GM12873 (cell line): ENCODE results near the gene POSTN.

Source experiments
- TF ChIP-seq, protein P1 (sequence below): IDR thresholded peaks from 2 replicates; pipeline ENCODE4 v1.5.1; 2012; ENCODE audit warnings: low read depth, mild to moderate bottlenecking, moderate library complexity, low read length, control low read depth; ENCODE audit not compliant: insufficient read depth; ENCODE audit errors: missing control alignments

The POSTN gene

DNA sequence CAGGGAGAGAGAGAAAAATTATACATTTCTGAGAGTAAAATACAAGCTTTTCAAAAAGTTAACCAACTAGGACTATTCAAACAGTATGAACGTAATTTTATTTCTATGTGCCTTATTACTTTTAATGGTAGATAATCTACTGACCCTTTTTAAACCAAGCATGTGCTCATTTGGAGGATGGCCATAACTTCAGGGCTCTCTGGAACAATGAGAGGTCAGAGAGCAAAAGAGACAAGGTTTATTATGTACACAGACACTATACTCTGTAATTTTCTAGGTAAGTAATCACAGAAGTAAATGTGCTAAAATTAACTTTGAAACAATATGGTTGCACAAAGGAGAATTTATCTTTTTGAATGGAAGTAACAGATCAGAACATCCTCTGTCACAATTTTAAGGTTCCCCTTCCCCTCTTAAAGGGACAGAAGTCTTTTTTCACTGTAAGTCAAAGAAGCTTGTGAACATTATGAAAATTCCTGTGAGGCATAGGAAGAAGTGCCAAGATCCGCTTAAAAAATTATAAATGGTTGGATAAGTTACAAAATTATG lies 1.0 kb downstream of the POSTN start:
- TF ChIP-seq, protein P1, sequence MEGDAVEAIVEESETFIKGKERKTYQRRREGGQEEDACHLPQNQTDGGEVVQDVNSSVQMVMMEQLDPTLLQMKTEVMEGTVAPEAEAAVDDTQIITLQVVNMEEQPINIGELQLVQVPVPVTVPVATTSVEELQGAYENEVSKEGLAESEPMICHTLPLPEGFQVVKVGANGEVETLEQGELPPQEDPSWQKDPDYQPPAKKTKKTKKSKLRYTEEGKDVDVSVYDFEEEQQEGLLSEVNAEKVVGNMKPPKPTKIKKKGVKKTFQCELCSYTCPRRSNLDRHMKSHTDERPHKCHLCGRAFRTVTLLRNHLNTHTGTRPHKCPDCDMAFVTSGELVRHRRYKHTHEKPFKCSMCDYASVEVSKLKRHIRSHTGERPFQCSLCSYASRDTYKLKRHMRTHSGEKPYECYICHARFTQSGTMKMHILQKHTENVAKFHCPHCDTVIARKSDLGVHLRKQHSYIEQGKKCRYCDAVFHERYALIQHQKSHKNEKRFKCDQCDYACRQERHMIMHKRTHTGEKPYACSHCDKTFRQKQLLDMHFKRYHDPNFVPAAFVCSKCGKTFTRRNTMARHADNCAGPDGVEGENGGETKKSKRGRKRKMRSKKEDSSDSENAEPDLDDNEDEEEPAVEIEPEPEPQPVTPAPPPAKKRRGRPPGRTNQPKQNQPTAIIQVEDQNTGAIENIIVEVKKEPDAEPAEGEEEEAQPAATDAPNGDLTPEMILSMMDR, result no peak

DNA sequence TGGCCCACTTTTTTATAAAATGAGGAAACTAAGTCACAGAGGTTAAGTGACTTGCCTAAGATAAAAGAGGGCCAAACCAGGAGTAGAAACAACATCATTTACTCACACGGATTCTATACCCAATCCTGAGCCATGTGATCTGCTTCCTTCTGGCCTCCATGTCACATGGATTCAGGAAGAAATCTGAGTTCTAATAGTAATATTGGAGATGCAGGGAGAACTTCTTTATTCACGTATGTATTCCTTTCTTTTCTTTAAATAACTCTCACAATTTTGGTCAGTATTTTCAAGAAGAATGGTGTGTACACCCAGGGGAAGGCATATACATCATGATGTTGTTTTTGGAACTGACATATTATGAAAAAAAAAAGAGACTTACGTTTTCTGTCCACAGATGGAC lies 1.8 kb downstream of the POSTN start:
- TF ChIP-seq, protein P1, result no peak

DNA sequence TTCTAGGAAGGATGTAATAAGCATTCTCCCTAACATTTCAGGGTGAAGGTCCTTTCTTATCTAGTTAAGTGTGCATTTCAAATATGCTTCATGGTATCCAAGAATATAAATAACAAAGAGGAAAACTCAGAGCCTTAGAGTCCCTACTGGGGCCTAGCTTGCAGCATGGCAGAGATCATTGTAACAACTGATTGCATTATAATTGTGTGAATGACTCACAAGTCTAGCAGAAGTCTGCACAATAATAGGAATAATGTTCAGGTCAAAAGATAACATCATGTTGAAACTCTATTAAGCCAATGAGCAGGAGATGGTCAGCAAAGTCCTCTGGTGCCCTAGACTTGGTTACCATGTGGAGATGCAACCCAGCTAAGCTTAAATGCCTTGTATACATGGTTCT lies 3.4 kb downstream of the POSTN start:
- TF ChIP-seq, protein P1, result no peak

DNA sequence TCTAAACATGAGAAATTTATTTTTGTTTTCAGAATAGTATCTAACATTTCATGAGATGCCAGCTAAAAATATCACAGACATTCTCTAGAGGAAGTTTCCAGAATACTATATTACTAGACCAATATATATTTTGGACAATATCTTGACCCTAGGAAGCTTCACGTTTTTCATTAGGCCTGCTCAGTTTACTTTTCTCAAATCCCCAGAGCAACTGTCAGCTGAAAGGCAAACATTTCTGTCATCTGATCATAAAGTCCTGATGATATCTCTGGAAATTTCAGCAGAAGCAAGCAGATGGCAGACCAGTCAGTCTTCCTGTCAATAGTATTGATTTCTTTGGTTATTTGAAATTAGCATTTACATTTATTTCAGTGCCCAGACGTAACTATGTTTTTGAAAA lies 4.0 kb downstream of the POSTN start:
- TF ChIP-seq, protein P1, result no peak

DNA sequence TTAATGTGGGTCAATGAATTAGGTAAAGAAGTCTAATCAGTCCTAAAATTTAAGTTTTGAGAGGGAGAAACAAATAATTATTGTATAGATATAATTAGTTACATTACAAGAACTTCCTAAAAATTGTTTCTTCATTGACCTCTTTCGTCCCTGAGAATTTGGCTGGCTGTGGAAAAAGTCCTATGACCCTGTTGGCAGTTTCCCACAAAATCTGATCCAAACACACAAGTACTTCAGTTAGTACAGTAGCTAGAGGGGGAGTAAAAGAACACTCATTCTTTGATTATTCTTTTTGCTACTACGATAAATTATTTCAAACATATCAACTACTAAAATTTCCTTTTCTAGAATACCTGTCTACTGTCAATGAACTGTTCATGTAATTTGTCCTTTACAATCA lies 11.3 kb downstream of the POSTN start:
- TF ChIP-seq, protein P1, result no peak

DNA sequence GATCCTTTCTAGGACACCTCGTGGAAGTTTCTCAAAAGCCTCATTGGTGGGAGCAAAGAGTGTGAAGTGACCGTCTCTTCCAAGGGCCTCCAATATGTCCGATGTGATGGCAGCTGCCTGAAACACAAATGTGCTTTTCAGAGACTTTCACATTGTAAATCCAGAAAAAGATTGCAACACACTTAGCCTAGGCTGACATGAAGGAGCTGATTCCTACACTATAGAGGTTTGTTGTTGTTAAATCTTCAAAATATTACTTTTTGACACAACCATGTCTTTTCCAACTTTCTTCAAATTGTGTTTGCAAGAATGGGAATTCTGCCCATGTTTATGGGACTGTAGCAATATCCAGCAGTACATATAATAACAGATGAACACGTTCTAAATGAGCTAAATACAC lies 12.4 kb downstream of the POSTN start:
- TF ChIP-seq, protein P1, result no peak

DNA sequence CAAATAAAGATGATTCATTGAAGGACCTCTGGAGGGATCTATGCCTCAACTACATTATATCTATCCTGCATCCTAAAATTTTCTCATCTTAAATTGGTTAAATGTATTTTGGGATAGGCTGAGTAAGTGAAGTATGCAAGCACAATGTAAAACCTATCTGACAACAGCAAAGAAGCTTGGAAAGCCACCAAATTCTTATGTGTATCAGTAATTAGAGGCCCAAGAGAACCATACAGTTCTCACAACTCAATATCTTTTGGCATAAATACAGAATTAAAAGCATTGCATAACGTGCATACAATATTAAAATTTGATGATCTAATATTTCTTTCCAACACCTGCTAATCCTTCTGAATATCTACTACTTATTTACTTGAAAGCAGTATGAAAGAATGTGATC lies 13.0 kb downstream of the POSTN start:
- TF ChIP-seq, protein P1, result no peak
